ENCODE data around the gene PIM1. TPM values are rescaled to one million over a fixed set of nuclear protein-coding genes. Genes with fewer than 3 reads are reported as not detected.

PIM1 gene
- total and polyA plus RNA-seq, 9 of the 15 experiments (the other 6 are each of a cell fraction or from before 2014, with no cell fraction given) = 19.0 to 789 (median 212) TPM

DNA sequence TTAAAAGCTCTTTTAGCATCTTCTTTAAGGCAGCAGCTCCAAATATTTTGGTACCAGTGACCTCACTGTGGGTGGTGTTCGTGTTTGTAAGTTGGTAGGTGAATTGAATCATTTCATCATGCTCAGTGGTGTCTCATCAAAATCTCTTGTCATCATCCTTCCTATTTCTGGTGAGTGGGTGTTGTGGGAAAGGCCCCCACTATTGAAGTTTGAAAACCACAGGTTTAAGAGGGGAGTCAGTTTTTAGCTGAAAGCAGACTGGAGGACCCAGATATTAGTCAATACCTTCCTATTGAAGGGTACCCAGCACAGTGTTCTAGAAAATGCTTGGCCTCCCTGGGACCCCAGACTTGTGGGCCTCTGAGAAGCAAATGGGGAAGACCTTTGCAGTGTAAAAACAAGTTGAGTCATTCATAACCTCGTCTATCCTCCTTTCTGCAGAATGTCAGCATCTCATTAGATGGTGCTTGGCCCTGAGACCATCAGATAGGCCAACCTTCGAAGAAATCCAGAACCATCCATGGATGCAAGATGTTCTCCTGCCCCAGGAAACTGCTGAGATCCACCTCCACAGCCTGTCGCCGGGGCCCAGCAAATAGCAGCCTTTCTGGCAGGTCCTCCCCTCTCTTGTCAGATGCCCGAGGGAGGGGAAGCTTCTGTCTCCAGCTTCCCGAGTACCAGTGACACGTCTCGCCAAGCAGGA lies 3.7 kb downstream of the PIM1 start (continued):
- TF ChIP-seq, protein P1, sequence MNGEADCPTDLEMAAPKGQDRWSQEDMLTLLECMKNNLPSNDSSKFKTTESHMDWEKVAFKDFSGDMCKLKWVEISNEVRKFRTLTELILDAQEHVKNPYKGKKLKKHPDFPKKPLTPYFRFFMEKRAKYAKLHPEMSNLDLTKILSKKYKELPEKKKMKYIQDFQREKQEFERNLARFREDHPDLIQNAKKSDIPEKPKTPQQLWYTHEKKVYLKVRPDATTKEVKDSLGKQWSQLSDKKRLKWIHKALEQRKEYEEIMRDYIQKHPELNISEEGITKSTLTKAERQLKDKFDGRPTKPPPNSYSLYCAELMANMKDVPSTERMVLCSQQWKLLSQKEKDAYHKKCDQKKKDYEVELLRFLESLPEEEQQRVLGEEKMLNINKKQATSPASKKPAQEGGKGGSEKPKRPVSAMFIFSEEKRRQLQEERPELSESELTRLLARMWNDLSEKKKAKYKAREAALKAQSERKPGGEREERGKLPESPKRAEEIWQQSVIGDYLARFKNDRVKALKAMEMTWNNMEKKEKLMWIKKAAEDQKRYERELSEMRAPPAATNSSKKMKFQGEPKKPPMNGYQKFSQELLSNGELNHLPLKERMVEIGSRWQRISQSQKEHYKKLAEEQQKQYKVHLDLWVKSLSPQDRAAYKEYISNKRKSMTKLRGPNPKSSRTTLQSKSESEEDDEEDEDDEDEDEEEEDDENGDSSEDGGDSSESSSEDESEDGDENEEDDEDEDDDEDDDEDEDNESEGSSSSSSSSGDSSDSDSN (IDR thresholded peaks at IDR 0.05; ENCODE audit: borderline replicate concordance in 1 of 2, low read depth in 2 of 2, low read length in 2 of 2) = peak in 1 of 2 experiments; percentile 82; a peak in 3 of 4 replicates
- TF ChIP-seq CBX1 (IDR thresholded peaks at IDR 0.05; ENCODE audit: low read depth) (no peak; the same call in 1 of the 2 replicates), ZNF766 (CRISPR knock-in tag; conservative IDR thresholded peaks at IDR 0.05) (no peak), ATF1 (CRISPR knock-in tag; IDR thresholded peaks at IDR 0.05) (no peak), ATF1 (tag; IDR thresholded peaks at IDR 0.05) (0 out of 2 replicates have a peak, but pooled peaks have one; percentile 31), ZNF197 (CRISPR knock-in tag; IDR thresholded peaks at IDR 0.05; ENCODE audit: low read depth) (no peak; the same call in 1 of the 2 replicates), TCF3 (CRISPR knock-in tag; IDR thresholded peaks at IDR 0.05) (peak; percentile 5; the same call in 1 of the 2 replicates), MCM3 (IDR thresholded peaks at IDR 0.05) (no peak)
- TF ChIP-seq, protein P2, sequence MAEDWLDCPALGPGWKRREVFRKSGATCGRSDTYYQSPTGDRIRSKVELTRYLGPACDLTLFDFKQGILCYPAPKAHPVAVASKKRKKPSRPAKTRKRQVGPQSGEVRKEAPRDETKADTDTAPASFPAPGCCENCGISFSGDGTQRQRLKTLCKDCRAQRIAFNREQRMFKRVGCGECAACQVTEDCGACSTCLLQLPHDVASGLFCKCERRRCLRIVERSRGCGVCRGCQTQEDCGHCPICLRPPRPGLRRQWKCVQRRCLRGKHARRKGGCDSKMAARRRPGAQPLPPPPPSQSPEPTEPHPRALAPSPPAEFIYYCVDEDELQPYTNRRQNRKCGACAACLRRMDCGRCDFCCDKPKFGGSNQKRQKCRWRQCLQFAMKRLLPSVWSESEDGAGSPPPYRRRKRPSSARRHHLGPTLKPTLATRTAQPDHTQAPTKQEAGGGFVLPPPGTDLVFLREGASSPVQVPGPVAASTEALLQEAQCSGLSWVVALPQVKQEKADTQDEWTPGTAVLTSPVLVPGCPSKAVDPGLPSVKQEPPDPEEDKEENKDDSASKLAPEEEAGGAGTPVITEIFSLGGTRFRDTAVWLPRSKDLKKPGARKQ (CRISPR knock-in tag; IDR thresholded peaks at IDR 0.05) = no peak
- TF ChIP-seq, protein P3, sequence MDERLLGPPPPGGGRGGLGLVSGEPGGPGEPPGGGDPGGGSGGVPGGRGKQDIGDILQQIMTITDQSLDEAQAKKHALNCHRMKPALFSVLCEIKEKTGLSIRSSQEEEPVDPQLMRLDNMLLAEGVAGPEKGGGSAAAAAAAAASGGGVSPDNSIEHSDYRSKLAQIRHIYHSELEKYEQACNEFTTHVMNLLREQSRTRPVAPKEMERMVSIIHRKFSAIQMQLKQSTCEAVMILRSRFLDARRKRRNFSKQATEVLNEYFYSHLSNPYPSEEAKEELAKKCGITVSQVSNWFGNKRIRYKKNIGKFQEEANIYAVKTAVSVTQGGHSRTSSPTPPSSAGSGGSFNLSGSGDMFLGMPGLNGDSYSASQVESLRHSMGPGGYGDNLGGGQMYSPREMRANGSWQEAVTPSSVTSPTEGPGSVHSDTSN (CRISPR knock-in tag; IDR thresholded peaks at IDR 0.05; ENCODE audit: low read depth) = no peak
- TF ChIP-seq, protein P3 (tag; conservative IDR thresholded peaks at IDR 0.05; ENCODE audit: low read depth) = peak; percentile 56; the same call in 1 of the 2 replicates
- TF ChIP-seq, protein P4, sequence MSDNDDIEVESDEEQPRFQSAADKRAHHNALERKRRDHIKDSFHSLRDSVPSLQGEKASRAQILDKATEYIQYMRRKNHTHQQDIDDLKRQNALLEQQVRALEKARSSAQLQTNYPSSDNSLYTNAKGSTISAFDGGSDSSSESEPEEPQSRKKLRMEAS (CRISPR knock-in tag; IDR thresholded peaks at IDR 0.05) = no peak
- TF ChIP-seq, protein P5, sequence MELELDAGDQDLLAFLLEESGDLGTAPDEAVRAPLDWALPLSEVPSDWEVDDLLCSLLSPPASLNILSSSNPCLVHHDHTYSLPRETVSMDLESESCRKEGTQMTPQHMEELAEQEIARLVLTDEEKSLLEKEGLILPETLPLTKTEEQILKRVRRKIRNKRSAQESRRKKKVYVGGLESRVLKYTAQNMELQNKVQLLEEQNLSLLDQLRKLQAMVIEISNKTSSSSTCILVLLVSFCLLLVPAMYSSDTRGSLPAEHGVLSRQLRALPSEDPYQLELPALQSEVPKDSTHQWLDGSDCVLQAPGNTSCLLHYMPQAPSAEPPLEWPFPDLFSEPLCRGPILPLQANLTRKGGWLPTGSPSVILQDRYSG (tag; conservative IDR thresholded peaks at IDR 0.05; ENCODE audit: low read depth) = no peak
- TF ChIP-seq, protein P6, sequence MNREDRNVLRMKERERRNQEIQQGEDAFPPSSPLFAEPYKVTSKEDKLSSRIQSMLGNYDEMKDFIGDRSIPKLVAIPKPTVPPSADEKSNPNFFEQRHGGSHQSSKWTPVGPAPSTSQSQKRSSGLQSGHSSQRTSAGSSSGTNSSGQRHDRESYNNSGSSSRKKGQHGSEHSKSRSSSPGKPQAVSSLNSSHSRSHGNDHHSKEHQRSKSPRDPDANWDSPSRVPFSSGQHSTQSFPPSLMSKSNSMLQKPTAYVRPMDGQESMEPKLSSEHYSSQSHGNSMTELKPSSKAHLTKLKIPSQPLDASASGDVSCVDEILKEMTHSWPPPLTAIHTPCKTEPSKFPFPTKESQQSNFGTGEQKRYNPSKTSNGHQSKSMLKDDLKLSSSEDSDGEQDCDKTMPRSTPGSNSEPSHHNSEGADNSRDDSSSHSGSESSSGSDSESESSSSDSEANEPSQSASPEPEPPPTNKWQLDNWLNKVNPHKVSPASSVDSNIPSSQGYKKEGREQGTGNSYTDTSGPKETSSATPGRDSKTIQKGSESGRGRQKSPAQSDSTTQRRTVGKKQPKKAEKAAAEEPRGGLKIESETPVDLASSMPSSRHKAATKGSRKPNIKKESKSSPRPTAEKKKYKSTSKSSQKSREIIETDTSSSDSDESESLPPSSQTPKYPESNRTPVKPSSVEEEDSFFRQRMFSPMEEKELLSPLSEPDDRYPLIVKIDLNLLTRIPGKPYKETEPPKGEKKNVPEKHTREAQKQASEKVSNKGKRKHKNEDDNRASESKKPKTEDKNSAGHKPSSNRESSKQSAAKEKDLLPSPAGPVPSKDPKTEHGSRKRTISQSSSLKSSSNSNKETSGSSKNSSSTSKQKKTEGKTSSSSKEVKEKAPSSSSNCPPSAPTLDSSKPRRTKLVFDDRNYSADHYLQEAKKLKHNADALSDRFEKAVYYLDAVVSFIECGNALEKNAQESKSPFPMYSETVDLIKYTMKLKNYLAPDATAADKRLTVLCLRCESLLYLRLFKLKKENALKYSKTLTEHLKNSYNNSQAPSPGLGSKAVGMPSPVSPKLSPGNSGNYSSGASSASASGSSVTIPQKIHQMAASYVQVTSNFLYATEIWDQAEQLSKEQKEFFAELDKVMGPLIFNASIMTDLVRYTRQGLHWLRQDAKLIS (CRISPR knock-in tag; IDR thresholded peaks at IDR 0.05) = no peak
